CD4-positive, alpha-beta T cell treated with Interleukin-2 at 100 ng/mL for 4 hours (primary cell): ENCODE results near the gene MYO15B.

ENCODE experiments used
- DNase-seq: peaks from one replicate; pipeline ENCODE4 v3.0.0-alpha.2; 2020; ENCODE audit warnings: low spot score

The MYO15B gene

GRCh38 chr17:75602644-75603043 lies 15.0 kb downstream of the MYO15B start:
- DNase-seq: no peak

GRCh38 chr17:75603123-75603522 lies 15.5 kb downstream of the MYO15B start:
- DNase-seq: no peak

- no peak for DNase-seq
Measured at GRCh38 chr17:75604034-75604695, 16.6 kb downstream of the MYO15B start.

GRCh38 chr17:75605790-75606189 lies 18.2 kb downstream of the MYO15B start:
- DNase-seq: no peak

GRCh38 chr17:75607086-75607485 lies 19.5 kb downstream of the MYO15B start:
- DNase-seq: no peak

GRCh38 chr17:75610103-75610984 lies 22.7 kb downstream of the MYO15B start:
- no peak for DNase-seq

- DNase-seq: no peak
Measured at GRCh38 chr17:75611851-75612429, 24.3 kb downstream of the MYO15B start.

GRCh38 chr17:75612906-75613626 lies 25.5 kb downstream of the MYO15B start:
- no peak for DNase-seq

- no peak for DNase-seq
Measured at GRCh38 chr17:75614006-75614405, 26.4 kb downstream of the MYO15B start.

- DNase-seq: no peak
Measured at GRCh38 chr17:75614556-75615270, 27.1 kb downstream of the MYO15B start.

GRCh38 chr17:75615301-75615700 lies 27.7 kb downstream of the MYO15B start:
- DNase-seq: no peak

GRCh38 chr17:75616521-75617122 lies 29.0 kb downstream of the MYO15B start:
- DNase-seq: no peak

GRCh38 chr17:75617218-75617617 lies 29.6 kb downstream of the MYO15B start:
- DNase-seq: no peak

- DNase-seq: no peak
Measured at GRCh38 chr17:75617675-75618074, 30.1 kb downstream of the MYO15B start.

GRCh38 chr17:75619506-75620431 lies 32.2 kb downstream of the MYO15B start:
- DNase-seq: no peak

- DNase-seq: no peak
Measured at GRCh38 chr17:75621489-75621888, 33.9 kb downstream of the MYO15B start.

GRCh38 chr17:75622076-75622475 lies 34.5 kb downstream of the MYO15B start:
- no peak for DNase-seq

- DNase-seq: no peak
Measured at GRCh38 chr17:75622771-75623273, 35.2 kb downstream of the MYO15B start.

GRCh38 chr17:75623386-75623785 lies 35.8 kb downstream of the MYO15B start:
- DNase-seq: no peak

GRCh38 chr17:75624021-75624420 lies 36.4 kb downstream of the MYO15B start:
- no peak for DNase-seq
